Left ventricle myocardium inferior (tissue), 1 donor: ENCODE data around the gene MCTS1. TPM values are rescaled to one million over a fixed set of nuclear protein-coding genes. Genes with fewer than 3 reads are reported as not detected.
"Not testable (repeated sequence)": the region's sequence is repeated elsewhere in the genome, so short reads cannot be mapped to it uniquely, and the experiment has no call there.

Experiments
- DNase-seq: peaks from one replicate; pipeline ENCODE4 v3.0.0-alpha.2; 2020
- H3K27ac ChIP-seq: fragments of 200-600 bp; replicated peaks from 2 replicates; pipeline ENCODE4 v1.8.0; 2021
- H3K27me3 ChIP-seq: fragments of 200-600 bp; 2 replicates; pipeline ENCODE4 v1.8.0; 2021; ENCODE audit warnings: low read depth
- H3K36me3 ChIP-seq: fragments of 200-600 bp; 2 replicates; pipeline ENCODE4 v1.8.0; 2021
- H3K4me1 ChIP-seq: fragments of 200-600 bp; 2 replicates; pipeline ENCODE4 v1.8.0; 2021
- H3K4me3 ChIP-seq: fragments of 200-600 bp; 2 replicates; pipeline ENCODE4 v1.8.0; 2021; ENCODE audit warnings: mild to moderate bottlenecking, moderate library complexity
- H3K9me3 ChIP-seq: fragments of 200-600 bp; replicated peaks from 2 replicates; pipeline ENCODE4 v1.8.0; 2021
- CTCF ChIP-seq: fragments of 200-600 bp; IDR thresholded peaks from 2 replicates; pipeline ENCODE4 v1.8.0; 2021; ENCODE audit warnings: antibody characterized with exemption, mild to moderate bottlenecking, borderline replicate concordance
- intact Hi-C: fragments of 100-400 bp; cut with micrococcal nuclease; formaldehyde crosslinking; loops from one replicate; pipeline ENCODE4 v1.11.0; 2022
- total RNA-seq: library from RNA; stranded (reverse); fragmentation: NEBNext Ultra II Directional; extraction: Animal tissue kit (Norgen Biotek cat#: 25700); gene quantifications from one replicate; pipeline ENCODE4 v1.2.1, GENCODE V29; 2021
- donor health status: DM: no; HTN: yes; CAD: no; lungs with severe emphysema.

The MCTS1 gene
- total RNA-seq, 1 donor from 2014 or later: 32.6 TPM

- intact Hi-C loops: no loop called here
- no peak overlapping the region for H3K27ac ChIP-seq
- no peaks in the 10 kb centered on the region for H3K9me3 ChIP-seq
- H3K27me3 ChIP-seq: no peaks in the 10 kb centered on the region
- TF ChIP-seq CTCF: no peak
- H3K4me1 ChIP-seq: no peaks in the 10 kb centered on the region
- no peaks in the 10 kb centered on the region for H3K36me3 ChIP-seq
- DNase-seq: no peak
- H3K4me3 ChIP-seq: no peak overlapping the region
Measured at GRCh38 chrX:120568609-120569008, 35.3 kb upstream of the MCTS1 start.

GRCh38 chrX:120570011-120570600 is 33.8 kb upstream of the MCTS1 start:
- Histone ChIP-seq H3K36me3 (no peaks in the 10 kb centered on the region), H3K9me3 (no peaks in the 10 kb centered on the region), H3K27ac (no peak overlapping the region), H3K4me3 (no peak overlapping the region), H3K27me3 (no peaks in the 10 kb centered on the region), H3K4me1 (no peaks in the 10 kb centered on the region)
- no peak for TF ChIP-seq CTCF
- DNase-seq: no peak
- intact Hi-C loops: no loop called here

- H3K4me3 ChIP-seq, H3K27me3 ChIP-seq, H3K36me3 ChIP-seq, H3K4me1 ChIP-seq, DNase-seq, intact Hi-C loops, H3K27ac ChIP-seq, H3K9me3 ChIP-seq: not testable (repeated sequence)
Measured at GRCh38 chrX:120573806-120574205, 30.1 kb upstream of the MCTS1 start.

- H3K9me3 ChIP-seq: no peaks in the 10 kb centered on the region
- H3K4me1 ChIP-seq: no peaks in the 10 kb centered on the region
- TF ChIP-seq CTCF: no peak
- no peaks in the 10 kb centered on the region for H3K36me3 ChIP-seq
- no peak overlapping the region for H3K27ac ChIP-seq
- no peak overlapping the region for H3K4me3 ChIP-seq
- no peaks in the 10 kb centered on the region for H3K27me3 ChIP-seq
- intact Hi-C loops: no loop called here
- no peak for DNase-seq
Measured at GRCh38 chrX:120575379-120576114, 28.4 kb upstream of the MCTS1 start.

GRCh38 chrX:120585702-120586101 is 18.2 kb upstream of the MCTS1 start:
- Histone ChIP-seq H3K36me3 (no peaks in the 10 kb centered on the region), H3K4me3 (no peak overlapping the region), H3K9me3 (no peaks in the 10 kb centered on the region), H3K4me1 (no peaks in the 10 kb centered on the region), H3K27ac (no peak overlapping the region), H3K27me3 (no peaks in the 10 kb centered on the region)
- TF ChIP-seq CTCF: no peak
- no peak for DNase-seq
- intact Hi-C loops: no loop called here

GRCh38 chrX:120604361-120604782 is 471 bp downstream of the MCTS1 start:
- TF ChIP-seq CTCF: no peak
- peak overlapping the region; percentile 76 for H3K4me3 ChIP-seq
- H3K4me1 ChIP-seq: peaks cover 21% of the 10 kb centered on the region
- intact Hi-C loops: no loop called here
- no peak for DNase-seq
- no peaks in the 10 kb centered on the region for H3K9me3 ChIP-seq
- no peaks in the 10 kb centered on the region for H3K27me3 ChIP-seq
- H3K27ac ChIP-seq: peak overlapping the region; percentile 88
- no peaks in the 10 kb centered on the region for H3K36me3 ChIP-seq
